ENCODE data around the gene ULBP2. TPM values are rescaled to one million over a fixed set of nuclear protein-coding genes. Genes with fewer than 3 reads are reported as not detected.
A peak's percentile ranks its signal among the peaks of the same experiment; 100 is the strongest.

The ULBP2 gene
- total RNA-seq, 2 donors from 2014 or later = 0.26 TPM; not detected in 1

DNA sequence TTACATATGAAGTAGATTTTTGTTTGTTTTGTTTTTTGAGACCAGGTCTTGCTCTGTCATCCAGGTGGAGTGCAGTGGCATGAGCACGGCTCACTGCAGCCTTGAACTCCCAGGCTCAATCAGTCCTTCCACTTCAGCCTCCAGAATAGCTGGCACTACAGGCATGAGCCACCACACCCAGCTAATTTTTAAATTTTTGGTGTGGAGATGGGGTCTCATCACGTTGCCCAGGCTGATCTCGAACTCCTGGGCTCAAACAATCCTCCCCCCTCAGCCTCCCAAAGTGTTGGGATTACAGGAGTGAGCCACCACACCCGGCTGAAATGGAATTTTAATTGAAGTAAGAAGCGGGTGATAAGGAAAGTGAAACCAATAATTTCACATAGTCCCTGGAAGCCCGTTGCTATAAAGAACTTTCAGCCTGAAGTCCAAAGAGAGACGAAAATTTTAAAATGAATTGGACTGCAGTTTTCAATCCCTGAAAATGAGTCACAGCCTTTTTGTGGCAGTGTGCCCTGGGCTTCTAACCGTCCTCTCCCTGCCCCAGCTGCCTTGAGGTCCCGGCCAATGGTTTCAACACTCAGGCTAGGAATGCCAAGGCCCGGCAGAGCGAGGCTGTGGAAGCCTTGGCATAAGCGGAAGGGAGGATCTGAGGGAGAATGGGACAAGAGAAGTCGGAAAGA lies 44.7 kb upstream of the ULBP2 start:
- H3K27ac ChIP-seq = peak overlapping the region in 2 of 4 donors; percentile 14 to 41

DNA sequence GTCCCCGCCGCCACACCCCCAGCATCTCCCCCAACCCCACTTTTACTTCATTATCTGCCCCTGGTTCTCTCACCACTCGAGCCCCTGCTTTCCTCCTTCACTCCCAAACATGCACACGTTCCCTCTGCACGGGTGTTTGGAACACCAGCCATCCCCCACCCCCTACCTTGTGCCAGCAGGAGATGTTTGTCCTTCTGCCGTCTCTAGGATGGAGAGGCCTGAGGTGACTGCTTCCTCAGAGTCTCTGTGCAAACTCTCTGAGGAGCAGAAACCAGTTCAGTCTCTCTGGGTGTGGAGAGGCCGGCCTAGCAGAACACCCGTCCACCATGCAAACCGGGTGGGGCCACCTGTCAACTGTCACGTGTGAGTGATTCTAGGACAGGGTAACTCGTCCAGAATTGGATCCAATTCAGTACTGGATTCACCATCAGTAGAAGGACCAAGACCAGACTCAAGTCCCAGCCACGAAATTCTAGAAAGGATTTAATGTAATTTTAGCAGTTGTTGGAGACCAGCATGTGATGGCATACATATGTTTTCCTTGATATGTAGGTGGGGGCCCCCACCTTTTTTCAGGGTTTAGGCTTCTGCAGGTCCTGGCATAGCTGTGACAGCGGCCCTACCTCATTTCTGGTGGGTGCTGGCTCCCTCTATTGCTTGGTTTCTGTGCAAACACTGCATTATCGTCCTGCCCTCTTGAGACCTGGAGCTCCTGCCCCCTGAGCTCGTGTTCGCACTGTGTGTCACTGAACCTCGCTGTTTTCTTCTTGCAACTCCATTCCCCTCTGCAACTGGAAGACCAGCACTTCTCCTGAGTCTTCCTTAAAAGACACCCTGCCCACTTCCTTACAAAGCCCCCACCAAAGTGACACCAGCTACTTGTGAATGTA lies 43.7 kb upstream of the ULBP2 start, which contains the start of gene RAET1E:
Gene RAET1E, minus strand, starts transcription at position 259 of the 890 bp plus-strand sequence. CDS start 7,212 bp downstream, outside the sequence.
- H3K36me3 ChIP-seq (replicated peaks in 1 of 2; ENCODE audit: insufficient read depth in 1 of 2, low read depth in 2 of 2) = no peaks in the 10 kb centered on the region
- no peak within 1 kb of the TSS for H3K4me3 ChIP-seq
- no peaks in the 10 kb centered on the region for H3K9me3 ChIP-seq
- DNase-seq (no peak), ATAC-seq (no peak)
- no peaks in the 10 kb centered on the region for H3K27me3 ChIP-seq
- peaks cover 12% of the 10 kb centered on the region for H3K4me1 ChIP-seq
- H3K27ac ChIP-seq = peak within 1 kb of the TSS in 2 of 4 donors; percentile 14 to 41
- intact Hi-C loops (cut with DNase I) = no loop called here
- no peak for TF ChIP-seq POLR2A (IDR thresholded peaks at IDR 0.05)
- TF ChIP-seq, protein P1, sequence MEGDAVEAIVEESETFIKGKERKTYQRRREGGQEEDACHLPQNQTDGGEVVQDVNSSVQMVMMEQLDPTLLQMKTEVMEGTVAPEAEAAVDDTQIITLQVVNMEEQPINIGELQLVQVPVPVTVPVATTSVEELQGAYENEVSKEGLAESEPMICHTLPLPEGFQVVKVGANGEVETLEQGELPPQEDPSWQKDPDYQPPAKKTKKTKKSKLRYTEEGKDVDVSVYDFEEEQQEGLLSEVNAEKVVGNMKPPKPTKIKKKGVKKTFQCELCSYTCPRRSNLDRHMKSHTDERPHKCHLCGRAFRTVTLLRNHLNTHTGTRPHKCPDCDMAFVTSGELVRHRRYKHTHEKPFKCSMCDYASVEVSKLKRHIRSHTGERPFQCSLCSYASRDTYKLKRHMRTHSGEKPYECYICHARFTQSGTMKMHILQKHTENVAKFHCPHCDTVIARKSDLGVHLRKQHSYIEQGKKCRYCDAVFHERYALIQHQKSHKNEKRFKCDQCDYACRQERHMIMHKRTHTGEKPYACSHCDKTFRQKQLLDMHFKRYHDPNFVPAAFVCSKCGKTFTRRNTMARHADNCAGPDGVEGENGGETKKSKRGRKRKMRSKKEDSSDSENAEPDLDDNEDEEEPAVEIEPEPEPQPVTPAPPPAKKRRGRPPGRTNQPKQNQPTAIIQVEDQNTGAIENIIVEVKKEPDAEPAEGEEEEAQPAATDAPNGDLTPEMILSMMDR (IDR thresholded peaks at IDR 0.05) = no peak
- whole genome bisulfite sequencing, 2 donors = 77 to 79% methylated on average over 17 of the region's 17 CpGs

More for the DNA sequence above, 44.7 kb upstream of the ULBP2 start:
- H3K9me3 ChIP-seq = no peaks in the 10 kb centered on the region
- no peaks in the 10 kb centered on the region for H3K27me3 ChIP-seq
- peaks cover 12% of the 10 kb centered on the region for H3K4me1 ChIP-seq
- ATAC-seq (peak; percentile 72), DNase-seq (peak; percentile 46 to 77 (median 61))
- no peak overlapping the region for H3K4me3 ChIP-seq
- intact Hi-C loops (cut with DNase I) = no loop called here
- H3K36me3 ChIP-seq (replicated peaks in 1 of 2; ENCODE audit: insufficient read depth in 1 of 2, low read depth in 2 of 2) = no peaks in the 10 kb centered on the region
- 71% methylated on average over 13 of the region's 13 CpGs for WGBS, 2 donors
- TF ChIP-seq, protein P1 (IDR thresholded peaks at IDR 0.05) = no peak
- TF ChIP-seq POLR2A (IDR thresholded peaks at IDR 0.05) = no peak

DNA sequence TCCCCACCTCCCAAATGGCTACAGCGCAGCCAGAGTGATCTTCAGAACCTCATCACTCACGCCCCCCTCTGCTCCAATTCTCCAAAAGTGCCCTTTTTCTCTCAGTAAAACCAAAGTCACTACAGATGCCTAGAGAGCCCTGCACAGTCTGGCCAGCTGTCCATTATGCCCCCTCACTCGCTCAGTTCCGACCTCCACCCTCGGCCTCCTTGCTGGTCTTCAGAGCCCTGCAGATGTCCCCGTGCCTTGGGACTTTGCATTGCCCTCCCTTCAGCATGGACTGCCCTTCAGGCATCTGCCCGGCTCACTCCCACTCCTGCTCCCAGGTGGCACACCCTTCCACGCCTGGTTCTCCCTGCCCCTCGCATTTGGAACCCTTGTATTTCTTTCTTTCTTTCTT lies 42.8 kb upstream of the ULBP2 start:
- peaks cover 12% of the 10 kb centered on the region for H3K4me1 ChIP-seq
- TF ChIP-seq, protein P1 (IDR thresholded peaks at IDR 0.05) = no peak
- TF ChIP-seq POLR2A (IDR thresholded peaks at IDR 0.05) = no peak
- DNase-seq (no peak), ATAC-seq (no peak)
- 87 to 93% methylated on average over 9 of the region's 9 CpGs for WGBS, 2 donors
- no peaks in the 10 kb centered on the region for H3K36me3 ChIP-seq (replicated peaks in 1 of 2; ENCODE audit: insufficient read depth in 1 of 2, low read depth in 2 of 2)
- H3K27me3 ChIP-seq = no peaks in the 10 kb centered on the region
- intact Hi-C loops (cut with DNase I) = no loop called here
- H3K27ac ChIP-seq = no peak overlapping the region
- no peak overlapping the region for H3K4me3 ChIP-seq
- no peaks in the 10 kb centered on the region for H3K9me3 ChIP-seq

DNA sequence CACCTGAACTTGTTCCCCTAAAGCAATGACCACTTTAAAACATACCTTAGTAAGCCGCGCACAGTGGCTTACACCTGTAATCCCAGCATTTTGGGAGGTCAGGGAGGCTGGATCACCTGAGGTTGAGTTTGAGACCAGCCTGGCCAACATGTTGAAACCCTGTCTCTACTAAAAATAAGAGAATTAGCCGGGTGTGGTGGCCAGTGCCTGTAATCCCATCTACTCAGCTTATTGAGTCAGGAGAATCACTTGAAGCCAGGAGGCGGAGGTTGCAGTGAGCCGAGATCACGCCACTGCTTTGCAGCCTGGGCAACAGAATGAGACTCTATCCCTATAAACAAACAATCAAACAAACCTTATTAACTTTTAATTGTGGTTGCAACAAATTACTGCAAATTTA lies 42.3 kb upstream of the ULBP2 start:
- intact Hi-C loops (cut with DNase I) = no loop called here
- ATAC-seq = no peak
- no peak overlapping the region for H3K4me3 ChIP-seq
- H3K4me1 ChIP-seq = peaks cover 12% of the 10 kb centered on the region
- H3K36me3 ChIP-seq (replicated peaks in 1 of 2; ENCODE audit: insufficient read depth in 1 of 2, low read depth in 2 of 2) = no peaks in the 10 kb centered on the region
- no peak for DNase-seq
- H3K27me3 ChIP-seq = no peaks in the 10 kb centered on the region
- H3K27ac ChIP-seq = no peak overlapping the region
- TF ChIP-seq, protein P1 (IDR thresholded peaks at IDR 0.05) = no peak
- TF ChIP-seq POLR2A (IDR thresholded peaks at IDR 0.05) = no peak
- 83 to 92% methylated on average over 6 of the region's 6 CpGs for WGBS, 2 donors
- H3K9me3 ChIP-seq = no peaks in the 10 kb centered on the region
